GM18519 (cell line): ENCODE measurements around the gene GALNT10.

ENCODE experiments used
- ATAC-seq: cut with Tn5 transposase; IDR thresholded peaks from one replicate; pipeline ENCODE4 v1.9.1; 2021; ENCODE audit warnings: mild to moderate bottlenecking, moderate library complexity; ENCODE audit not compliant: unreplicated experiment, low FRiP score

The GALNT10 gene

GRCh38 chr5:154176181-154176580 lies 14.4 kb upstream of the GALNT10 start:
- ATAC-seq, result no peak

GRCh38 chr5:154178661-154179060 lies 11.9 kb upstream of the GALNT10 start:
- ATAC-seq, result no peak

GRCh38 chr5:154179846-154180710 lies 10.5 kb upstream of the GALNT10 start:
- peak; percentile 80 for ATAC-seq

- ATAC-seq, result no peak
These were observed 9.4 kb upstream of the GALNT10 start for GRCh38 chr5:154181161-154181560.

GRCh38 chr5:154189256-154189818 lies 1.2 kb upstream of the GALNT10 start:
- peak; percentile 1 for ATAC-seq

- ATAC-seq, result peak; percentile 54
These were observed 526 bp upstream of the GALNT10 start for GRCh38 chr5:154189819-154190594.

- ATAC-seq, result no peak
These were observed 1.1 kb downstream of the GALNT10 start for GRCh38 chr5:154191467-154192261.

GRCh38 chr5:154193283-154193682 lies 2.8 kb downstream of the GALNT10 start:
- ATAC-seq, result no peak

GRCh38 chr5:154193701-154194121 lies 3.2 kb downstream of the GALNT10 start:
- ATAC-seq, result no peak

GRCh38 chr5:154194345-154195329 lies 4.1 kb downstream of the GALNT10 start:
- ATAC-seq, result no peak

GRCh38 chr5:154196281-154196680 lies 5.7 kb downstream of the GALNT10 start:
- no peak for ATAC-seq

- no peak for ATAC-seq
These were observed 6.6 kb downstream of the GALNT10 start for GRCh38 chr5:154196955-154197652.

- ATAC-seq, result no peak
These were observed 7.4 kb downstream of the GALNT10 start for GRCh38 chr5:154197801-154198491.

GRCh38 chr5:154198611-154199230 lies 8.2 kb downstream of the GALNT10 start:
- ATAC-seq, result no peak

- ATAC-seq, result no peak
These were observed 8.7 kb downstream of the GALNT10 start for GRCh38 chr5:154199263-154199662.

- no peak for ATAC-seq
These were observed 9.2 kb downstream of the GALNT10 start for GRCh38 chr5:154199671-154200220.

GRCh38 chr5:154200221-154200620 lies 9.7 kb downstream of the GALNT10 start:
- ATAC-seq, result no peak
